ENCODE measurements around the gene ST7. TPM values are rescaled to one million over a fixed set of nuclear protein-coding genes. Genes with fewer than 3 reads are reported as not detected.

ST7 gene
- total RNA-seq, 1 donor, result 31.5 TPM

DNA sequence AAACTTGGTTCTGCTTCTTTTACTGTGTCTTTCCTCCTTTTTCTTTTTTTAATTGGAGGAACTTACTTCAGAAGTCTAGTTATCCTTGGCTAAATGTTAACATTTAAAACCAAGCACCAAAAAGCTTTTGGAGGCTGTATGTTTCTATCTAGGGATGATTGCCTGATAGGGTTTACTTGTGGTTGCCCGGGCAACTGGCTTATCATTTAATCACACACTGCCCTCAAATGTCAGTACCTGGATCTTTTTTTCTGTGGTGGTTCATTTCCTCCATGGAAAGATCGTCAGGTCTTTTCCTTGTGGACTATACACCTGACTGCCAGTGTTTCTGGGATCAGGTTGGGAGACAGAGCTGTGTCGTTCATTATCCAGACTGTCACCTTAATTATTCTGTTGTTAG, 196.4 kb downstream of the ST7 start:
- H3K4me3 ChIP-seq (ENCODE audit: low read depth, low read length), result no peak overlapping the region
- TF ChIP-seq, protein P1, sequence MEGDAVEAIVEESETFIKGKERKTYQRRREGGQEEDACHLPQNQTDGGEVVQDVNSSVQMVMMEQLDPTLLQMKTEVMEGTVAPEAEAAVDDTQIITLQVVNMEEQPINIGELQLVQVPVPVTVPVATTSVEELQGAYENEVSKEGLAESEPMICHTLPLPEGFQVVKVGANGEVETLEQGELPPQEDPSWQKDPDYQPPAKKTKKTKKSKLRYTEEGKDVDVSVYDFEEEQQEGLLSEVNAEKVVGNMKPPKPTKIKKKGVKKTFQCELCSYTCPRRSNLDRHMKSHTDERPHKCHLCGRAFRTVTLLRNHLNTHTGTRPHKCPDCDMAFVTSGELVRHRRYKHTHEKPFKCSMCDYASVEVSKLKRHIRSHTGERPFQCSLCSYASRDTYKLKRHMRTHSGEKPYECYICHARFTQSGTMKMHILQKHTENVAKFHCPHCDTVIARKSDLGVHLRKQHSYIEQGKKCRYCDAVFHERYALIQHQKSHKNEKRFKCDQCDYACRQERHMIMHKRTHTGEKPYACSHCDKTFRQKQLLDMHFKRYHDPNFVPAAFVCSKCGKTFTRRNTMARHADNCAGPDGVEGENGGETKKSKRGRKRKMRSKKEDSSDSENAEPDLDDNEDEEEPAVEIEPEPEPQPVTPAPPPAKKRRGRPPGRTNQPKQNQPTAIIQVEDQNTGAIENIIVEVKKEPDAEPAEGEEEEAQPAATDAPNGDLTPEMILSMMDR (IDR thresholded peaks at IDR 0.05; ENCODE audit: insufficient read depth, low read depth, low read length), result no peak
- no peak for DNase-seq (ENCODE audit: low read depth)

DNA sequence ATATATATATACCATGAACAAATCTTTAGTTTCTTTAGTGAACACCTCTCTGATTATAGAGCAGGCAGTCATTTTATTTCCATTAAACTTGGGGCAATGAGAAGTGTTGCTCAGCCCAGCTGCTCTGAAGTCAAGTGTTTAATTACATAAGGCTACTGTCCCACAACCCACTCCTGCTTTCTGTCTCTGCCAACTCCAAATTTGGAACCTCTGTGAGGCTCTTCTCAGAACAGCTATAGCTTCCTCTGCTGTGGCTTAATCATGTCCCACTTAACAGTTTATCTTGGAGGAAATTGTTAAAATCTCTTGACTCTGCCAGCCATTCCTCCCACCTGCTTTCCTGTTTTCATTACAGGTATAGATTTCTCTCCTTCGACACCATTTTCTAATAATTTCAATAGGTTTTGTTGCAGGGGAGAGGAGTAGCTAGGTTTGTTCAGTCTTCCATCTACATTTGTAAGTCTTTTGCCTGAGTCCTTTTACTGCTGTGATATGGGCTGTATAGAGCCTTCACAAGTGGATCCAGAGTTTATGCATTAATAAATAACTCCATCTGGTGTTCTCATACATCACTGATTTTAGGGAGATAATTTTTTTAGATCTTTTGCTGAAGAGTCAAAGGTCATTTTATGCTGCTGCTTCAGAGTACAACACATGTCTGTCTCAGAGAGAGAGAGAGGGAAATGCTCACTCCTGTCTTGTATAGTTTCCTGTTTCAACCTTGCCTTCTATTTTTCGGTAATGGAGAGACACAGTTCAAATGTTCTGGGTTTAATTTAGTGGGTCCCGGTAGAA, 199.1 kb downstream of the ST7 start:
- TF ChIP-seq, protein P1 (IDR thresholded peaks at IDR 0.05; ENCODE audit: insufficient read depth, low read depth, low read length), result no peak
- H3K4me3 ChIP-seq (ENCODE audit: low read depth, low read length), result no peak overlapping the region
- DNase-seq (ENCODE audit: low read depth), result peak; percentile 39

DNA sequence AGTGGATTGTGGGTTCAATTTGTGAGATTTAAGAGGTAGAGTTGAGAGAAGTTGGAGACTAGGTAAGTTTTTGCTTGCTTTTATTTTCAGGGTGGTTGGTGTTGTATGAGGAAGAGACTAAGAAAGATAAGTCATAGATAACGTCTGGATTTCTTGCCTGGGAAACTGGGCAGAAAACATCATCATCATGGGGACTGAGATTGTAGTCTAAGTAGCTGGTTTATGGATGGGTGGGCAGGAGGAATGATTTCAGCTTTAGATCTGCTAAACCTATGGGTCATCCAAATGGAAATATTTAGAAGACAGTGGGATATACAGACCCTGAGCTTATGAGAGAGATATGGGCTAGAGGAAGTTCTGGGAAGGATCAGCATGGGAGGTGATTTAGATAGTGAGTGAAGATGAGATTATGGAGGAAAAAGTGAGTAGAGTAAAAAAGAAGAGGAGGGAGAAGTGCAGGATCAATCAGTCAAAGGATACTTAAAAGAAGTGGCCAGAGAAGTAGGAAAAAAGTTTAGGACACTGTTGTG, 199.8 kb downstream of the ST7 start:
- peak; percentile 40 for DNase-seq (ENCODE audit: low read depth)
- H3K4me3 ChIP-seq (ENCODE audit: low read depth, low read length), result no peak overlapping the region
- TF ChIP-seq, protein P1 (IDR thresholded peaks at IDR 0.05; ENCODE audit: insufficient read depth, low read depth, low read length), result no peak

DNA sequence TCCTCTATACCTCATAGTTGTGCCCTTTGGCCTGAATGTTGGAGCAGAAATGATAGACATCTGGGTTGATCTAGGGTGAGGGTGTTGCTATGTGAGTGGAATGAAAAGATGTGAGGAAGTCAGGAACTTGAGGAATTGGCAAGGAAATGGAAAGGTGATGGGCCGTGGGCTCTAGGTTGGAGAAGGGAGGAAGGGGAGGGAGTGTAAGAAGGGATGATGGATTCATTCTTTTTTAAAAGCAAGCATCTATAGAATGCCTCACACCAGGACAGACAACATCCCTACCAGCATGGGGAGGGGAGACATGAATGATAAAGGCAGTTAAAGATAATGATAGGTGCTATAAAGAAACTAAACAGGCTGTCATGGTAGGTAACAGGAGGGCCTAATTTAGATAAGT, 201.4 kb downstream of the ST7 start:
- TF ChIP-seq, protein P1 (IDR thresholded peaks at IDR 0.05; ENCODE audit: insufficient read depth, low read depth, low read length), result no peak
- DNase-seq (ENCODE audit: low read depth), result no peak
- H3K4me3 ChIP-seq (ENCODE audit: low read depth, low read length), result no peak overlapping the region

DNA sequence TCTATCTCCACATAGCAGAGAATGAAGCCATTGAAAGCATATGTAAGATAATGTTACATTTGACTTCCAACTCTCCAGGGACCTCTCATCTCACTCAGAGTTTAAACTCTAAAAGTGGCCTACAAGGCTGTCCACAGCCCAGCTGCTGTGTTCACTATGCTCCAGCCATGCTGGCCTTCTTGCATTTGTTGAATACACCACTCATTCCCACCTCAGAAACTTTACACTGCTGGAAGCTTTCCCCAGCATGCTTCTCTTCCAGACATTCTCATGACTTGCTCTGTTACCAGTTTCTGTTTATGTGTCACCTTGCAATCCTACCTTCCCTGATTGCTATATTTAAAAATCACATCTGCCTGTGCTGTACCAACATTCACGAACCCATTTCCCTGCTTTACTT, 202.4 kb downstream of the ST7 start:
- TF ChIP-seq, protein P1 (IDR thresholded peaks at IDR 0.05; ENCODE audit: insufficient read depth, low read depth, low read length), result no peak
- no peak overlapping the region for H3K4me3 ChIP-seq (ENCODE audit: low read depth, low read length)
- no peak for DNase-seq (ENCODE audit: low read depth)

DNA sequence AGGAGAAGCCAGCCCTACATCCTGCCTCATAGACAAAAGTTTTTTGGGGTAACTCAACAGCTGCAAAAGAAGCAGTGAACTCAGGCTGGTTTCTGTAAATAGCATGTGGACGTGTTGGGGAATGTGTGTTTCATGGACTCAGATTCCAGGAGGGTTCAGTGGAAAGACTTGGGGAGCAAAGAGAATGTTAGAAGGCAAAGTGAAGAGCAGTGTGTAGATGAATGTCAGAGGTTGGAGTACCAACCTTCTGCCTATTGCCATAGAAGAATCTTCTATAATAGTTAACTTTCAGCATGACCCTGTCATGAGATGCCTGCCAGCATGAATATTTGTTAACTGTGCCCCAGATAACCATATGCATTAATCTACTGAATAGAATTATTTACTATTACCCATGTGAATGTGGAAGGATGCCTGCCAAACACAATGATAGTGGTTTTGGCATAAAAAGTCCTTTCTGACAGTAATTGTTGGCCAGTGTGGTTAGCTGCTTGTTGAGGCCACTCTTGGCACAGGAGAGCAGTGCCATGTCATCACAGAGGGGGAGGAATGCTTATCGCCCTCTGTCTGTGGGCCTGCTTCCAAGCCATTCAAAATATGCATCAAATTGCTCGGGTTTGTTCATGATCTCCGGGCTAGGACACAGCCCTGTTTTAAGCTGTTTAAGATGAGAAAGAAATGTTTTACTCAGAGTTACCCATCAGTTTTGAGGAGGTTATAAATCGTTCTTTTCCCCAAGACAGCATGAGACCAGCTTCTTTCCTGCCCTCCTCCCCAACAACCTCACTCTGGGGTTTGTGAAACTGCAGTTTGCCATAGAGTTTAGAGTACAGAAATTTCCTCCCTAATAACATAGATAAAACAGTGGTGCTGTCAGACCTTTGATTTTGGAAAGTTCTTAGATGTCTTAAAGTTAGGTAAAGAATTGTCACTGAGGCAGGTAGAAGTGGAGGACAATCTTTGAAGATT, 204.2 kb downstream of the ST7 start:
- TF ChIP-seq, protein P1 (IDR thresholded peaks at IDR 0.05; ENCODE audit: insufficient read depth, low read depth, low read length), result peak; percentile 30
- DNase-seq (ENCODE audit: low read depth), result peak; percentile 64
- no peak overlapping the region for H3K4me3 ChIP-seq (ENCODE audit: low read depth, low read length)
